ENCODE measurements around the gene C15orf40.

DNA sequence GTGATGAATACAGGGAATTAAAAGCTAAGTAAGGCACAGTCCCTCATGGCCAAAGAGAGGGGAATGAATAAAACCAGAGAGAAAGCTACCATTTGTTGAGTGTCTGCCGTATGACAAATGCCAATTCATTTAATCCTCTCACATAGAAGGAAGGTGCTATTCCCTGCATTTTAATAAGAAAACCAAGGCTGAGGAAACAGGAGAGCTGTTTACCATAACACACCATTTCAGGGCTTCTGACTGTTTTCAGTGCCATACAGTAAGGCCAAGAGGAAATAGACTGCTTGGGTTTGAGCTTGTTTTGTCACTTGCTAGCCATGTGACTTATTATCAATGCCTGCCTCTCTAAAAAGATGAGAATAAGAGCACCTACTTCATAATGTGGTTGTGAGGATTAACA, 45.6 kb upstream of the C15orf40 start:
- TF ChIP-seq REPIN1 (CRISPR knock-in tag; IDR thresholded peaks at IDR 0.05; ENCODE audit: borderline replicate concordance, low read depth) = no peak
- TF ChIP-seq, protein P1, sequence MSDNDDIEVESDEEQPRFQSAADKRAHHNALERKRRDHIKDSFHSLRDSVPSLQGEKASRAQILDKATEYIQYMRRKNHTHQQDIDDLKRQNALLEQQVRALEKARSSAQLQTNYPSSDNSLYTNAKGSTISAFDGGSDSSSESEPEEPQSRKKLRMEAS (IDR thresholded peaks at IDR 0.05) = no peak

Data from HepG2 (cell line).